HG02642 (cell line): Measurements from ENCODE around the gene PRKAG2.
"Not testable (repeated sequence)": the region's sequence is repeated elsewhere in the genome, so short reads cannot be mapped to it uniquely, and the experiment has no call there.

Experiments used
- ATAC-seq: cut with Tn5 transposase; IDR thresholded peaks from one replicate; pipeline ENCODE4 v1.9.1; 2021; ENCODE audit warnings: mild to moderate bottlenecking; ENCODE audit not compliant: unreplicated experiment, poor library complexity

PRKAG2 gene

GRCh38 chr7:151553356-151553755, 323.6 kb downstream of the PRKAG2 start:
- ATAC-seq, result no peak

GRCh38 chr7:151552352-151553028, 324.4 kb downstream of the PRKAG2 start:
- no peak for ATAC-seq

GRCh38 chr7:151551820-151552219, 325.1 kb downstream of the PRKAG2 start:
- no peak for ATAC-seq

- ATAC-seq, result no peak
These were observed 326.1 kb downstream of the PRKAG2 start for GRCh38 chr7:151550656-151551286.

GRCh38 chr7:151549644-151550043, 327.3 kb downstream of the PRKAG2 start:
- ATAC-seq, result no peak

GRCh38 chr7:151549083-151549482, 327.8 kb downstream of the PRKAG2 start:
- ATAC-seq, result no peak

- ATAC-seq, result no peak
These were observed 332.7 kb downstream of the PRKAG2 start for GRCh38 chr7:151544183-151544582.

- no peak for ATAC-seq
These were observed 334.2 kb downstream of the PRKAG2 start for GRCh38 chr7:151542606-151543130.

GRCh38 chr7:151541709-151542499, 335.0 kb downstream of the PRKAG2 start:
- ATAC-seq, result no peak

GRCh38 chr7:151540146-151540545, 336.8 kb downstream of the PRKAG2 start:
- ATAC-seq, result no peak

GRCh38 chr7:151539088-151539671, 337.7 kb downstream of the PRKAG2 start:
- peak; percentile 69 for ATAC-seq

- no peak for ATAC-seq
These were observed 338.9 kb downstream of the PRKAG2 start for GRCh38 chr7:151537818-151538561.

GRCh38 chr7:151536178-151536577, 340.7 kb downstream of the PRKAG2 start:
- not testable (repeated sequence) for ATAC-seq

- ATAC-seq, result no peak
These were observed 347.1 kb downstream of the PRKAG2 start for GRCh38 chr7:151529842-151530241.

- no peak for ATAC-seq
These were observed 352.1 kb downstream of the PRKAG2 start for GRCh38 chr7:151524845-151525244.

- ATAC-seq, result no peak
These were observed 352.6 kb downstream of the PRKAG2 start for GRCh38 chr7:151524331-151524730.

- no peak for ATAC-seq
These were observed 356.3 kb downstream of the PRKAG2 start for GRCh38 chr7:151520419-151521261.

GRCh38 chr7:151519765-151520418, 357.0 kb downstream of the PRKAG2 start, which contains the start of gene RHEB:
RHEB (minus strand) TSS chr7:151519895; CDS start chr7:151519511, 384 bp downstream.
- ATAC-seq, result peak; percentile 81
